MM.1S (cell line): ENCODE results near the gene C5AR1.

Experiments
- DNase-seq: peaks from one replicate; pipeline ENCODE4 v3.0.0-alpha.2; 2015
- H2AFZ ChIP-seq: fragments of 300-600 bp; sonication (generic); 2 replicates; pipeline ENCODE4 v1.6.0; 2016; ENCODE audit warnings: antibody characterized with exemption, low read length
- H3F3A ChIP-seq: fragments of 300-600 bp; sonication (generic); 2 replicates; pipeline ENCODE4 v1.6.1; 2016; ENCODE audit warnings: mild to moderate bottlenecking, antibody characterized with exemption, low read length, moderate library complexity, mixed read lengths; ENCODE audit not compliant: insufficient read depth
- H3K27ac ChIP-seq: fragments of 300-600 bp; sonication (generic); 2 replicates; pipeline ENCODE4 v1.5.1; 2016; ENCODE audit warnings: mild to moderate bottlenecking, low read length
- H3K27me3 ChIP-seq: fragments of 300-600 bp; sonication (generic); replicated peaks from 2 replicates; pipeline ENCODE4 v1.6.0; 2016; ENCODE audit warnings: low read length; ENCODE audit not compliant: insufficient read depth
- H3K36me3 ChIP-seq: fragments of 300-600 bp; sonication (generic); replicated peaks from 2 replicates; pipeline ENCODE4 v1.6.1; 2016; ENCODE audit warnings: mild to moderate bottlenecking, low read length, mixed read lengths; ENCODE audit not compliant: insufficient read depth
- H3K4me1 ChIP-seq: fragments of 300-600 bp; sonication (generic); 2 replicates; pipeline ENCODE4 v1.6.1; 2016; ENCODE audit warnings: low read length, mixed read lengths
- H3K4me2 ChIP-seq: fragments of 300-600 bp; sonication (generic); 2 replicates; pipeline ENCODE4 v1.6.0; 2016; ENCODE audit warnings: low read depth, low read length
- H3K4me3 ChIP-seq: fragments of 300-600 bp; sonication (generic); 2 replicates; pipeline ENCODE4 v1.5.1; 2016; ENCODE audit warnings: low read length, mixed read lengths
- H3K79me2 ChIP-seq: fragments of 300-600 bp; sonication (generic); 2 replicates; pipeline ENCODE4 v1.6.1; 2016; ENCODE audit warnings: mixed run types, low read length, mixed read lengths
- H3K9ac ChIP-seq: fragments of 300-600 bp; sonication (generic); 2 replicates; pipeline ENCODE4 v1.6.1; 2016; ENCODE audit warnings: low read length, mixed read lengths
- H3K9me2 ChIP-seq: fragments of 300-600 bp; sonication (generic); replicated peaks from 2 replicates; pipeline ENCODE4 v1.6.1; 2016; ENCODE audit warnings: mild to moderate bottlenecking, low read length, mixed read lengths; ENCODE audit not compliant: insufficient read depth
- H3K9me3 ChIP-seq: fragments of 300-600 bp; sonication (generic); replicated peaks from 2 replicates; pipeline ENCODE4 v1.6.1; 2016; ENCODE audit warnings: mild to moderate bottlenecking, low read length, mixed read lengths; ENCODE audit not compliant: insufficient read depth
- H4K20me1 ChIP-seq: fragments of 300-600 bp; sonication (generic); 2 replicates; pipeline ENCODE4 v1.6.1; 2016; ENCODE audit warnings: mild to moderate bottlenecking, low read length, moderate library complexity, mixed read lengths; ENCODE audit not compliant: insufficient read depth
- CTCF ChIP-seq: fragments of 300-600 bp; sonication (generic); IDR thresholded peaks from 2 replicates; pipeline ENCODE4 v1.5.1; 2016; ENCODE audit warnings: antibody characterized with exemption, low read length, mixed read lengths
- EZH2 ChIP-seq: fragments of 300-600 bp; sonication (generic); optimal IDR thresholded peaks from 2 replicates; pipeline ENCODE3; 2017; ENCODE audit warnings: low read depth, mild to moderate bottlenecking, antibody characterized with exemption, low read length, mixed read lengths
- EZH2phosphoT487 ChIP-seq: fragments of 300-600 bp; sonication (generic); IDR thresholded peaks from 2 replicates; pipeline ENCODE4 v1.6.1; 2018; ENCODE audit warnings: antibody characterized with exemption, low read length

Gene C5AR1

GRCh38 chr19:47266401-47266941 lies 43.2 kb upstream of the C5AR1 start:
- no peaks in the 10 kb centered on the region; the same call in 1 of the 2 replicates for H3K36me3 ChIP-seq
- H3K27ac ChIP-seq, result no peak overlapping the region
- H4K20me1 ChIP-seq, result no peaks in the 10 kb centered on the region

GRCh38 chr19:47267350-47267759 lies 42.3 kb upstream of the C5AR1 start:
- TF ChIP-seq CTCF, result no peak
- TF ChIP-seq EZH2, result no peak
- no peak for TF ChIP-seq EZH2phosphoT487
- H3K9me3 ChIP-seq, result no peaks in the 10 kb centered on the region
- H3K4me1 ChIP-seq, result peaks cover 7% of the 10 kb centered on the region
- H3K9me2 ChIP-seq, result no peaks in the 10 kb centered on the region
- peaks cover 14% of the 10 kb centered on the region; the same call in 1 of the 2 replicates for H3K79me2 ChIP-seq
- H3K36me3 ChIP-seq, result no peaks in the 10 kb centered on the region; the same call in 1 of the 2 replicates
- no peak overlapping the region for H3K27ac ChIP-seq
- H3K9ac ChIP-seq, result no peak overlapping the region
- H2AFZ ChIP-seq, result no peak overlapping the region
- peaks cover 7% of the 10 kb centered on the region for H3F3A ChIP-seq
- no peaks in the 10 kb centered on the region for H4K20me1 ChIP-seq
- H3K4me2 ChIP-seq, result no peak overlapping the region
- H3K4me3 ChIP-seq, result no peak overlapping the region
- DNase-seq, result no peak
- H3K27me3 ChIP-seq, result no peaks in the 10 kb centered on the region

More at GRCh38 chr19:47266401-47266941, 43.2 kb upstream of the C5AR1 start:
- Histone ChIP-seq H3K4me2 (no peak overlapping the region), H2AFZ (no peak overlapping the region), H3K4me3 (no peak overlapping the region), H3K9me2 (no peaks in the 10 kb centered on the region), H3K9me3 (no peaks in the 10 kb centered on the region), H3K9ac (no peak overlapping the region), H3K4me1 (peaks cover 10% of the 10 kb centered on the region), H3K27me3 (no peaks in the 10 kb centered on the region), H3K79me2 (peaks cover 14% of the 10 kb centered on the region; the same call in 1 of the 2 replicates), H3F3A (peaks cover 11% of the 10 kb centered on the region)
- TF ChIP-seq EZH2 (no peak), CTCF (no peak), EZH2phosphoT487 (no peak)
- no peak for DNase-seq

GRCh38 chr19:47268028-47268427 lies 41.6 kb upstream of the C5AR1 start:
- Histone ChIP-seq H3K79me2 (peaks cover 12% of the 10 kb centered on the region; the same call in 1 of the 2 replicates), H2AFZ (no peak overlapping the region), H3K4me3 (no peak overlapping the region), H3K4me2 (no peak overlapping the region), H3K36me3 (no peaks in the 10 kb centered on the region; the same call in 1 of the 2 replicates), H3K27ac (no peak overlapping the region), H3K9me3 (no peaks in the 10 kb centered on the region), H3K27me3 (no peaks in the 10 kb centered on the region), H3F3A (peaks cover 6% of the 10 kb centered on the region), H4K20me1 (no peaks in the 10 kb centered on the region), H3K9ac (no peak overlapping the region), H3K9me2 (no peaks in the 10 kb centered on the region), H3K4me1 (peaks cover 3% of the 10 kb centered on the region)
- TF ChIP-seq EZH2 (no peak), EZH2phosphoT487 (no peak), CTCF (no peak)
- DNase-seq, result no peak
